ENCODE data around the gene PTPRN2. TPM values are rescaled to one million over a fixed set of nuclear protein-coding genes. Genes with fewer than 3 reads are reported as not detected.

Gene PTPRN2
- total RNA-seq, 5 donors from 2014 or later (not counting 1 experiment from before 2014, with no cell fraction given), result 0.60 to 1.7 (median 0.82) TPM

DNA sequence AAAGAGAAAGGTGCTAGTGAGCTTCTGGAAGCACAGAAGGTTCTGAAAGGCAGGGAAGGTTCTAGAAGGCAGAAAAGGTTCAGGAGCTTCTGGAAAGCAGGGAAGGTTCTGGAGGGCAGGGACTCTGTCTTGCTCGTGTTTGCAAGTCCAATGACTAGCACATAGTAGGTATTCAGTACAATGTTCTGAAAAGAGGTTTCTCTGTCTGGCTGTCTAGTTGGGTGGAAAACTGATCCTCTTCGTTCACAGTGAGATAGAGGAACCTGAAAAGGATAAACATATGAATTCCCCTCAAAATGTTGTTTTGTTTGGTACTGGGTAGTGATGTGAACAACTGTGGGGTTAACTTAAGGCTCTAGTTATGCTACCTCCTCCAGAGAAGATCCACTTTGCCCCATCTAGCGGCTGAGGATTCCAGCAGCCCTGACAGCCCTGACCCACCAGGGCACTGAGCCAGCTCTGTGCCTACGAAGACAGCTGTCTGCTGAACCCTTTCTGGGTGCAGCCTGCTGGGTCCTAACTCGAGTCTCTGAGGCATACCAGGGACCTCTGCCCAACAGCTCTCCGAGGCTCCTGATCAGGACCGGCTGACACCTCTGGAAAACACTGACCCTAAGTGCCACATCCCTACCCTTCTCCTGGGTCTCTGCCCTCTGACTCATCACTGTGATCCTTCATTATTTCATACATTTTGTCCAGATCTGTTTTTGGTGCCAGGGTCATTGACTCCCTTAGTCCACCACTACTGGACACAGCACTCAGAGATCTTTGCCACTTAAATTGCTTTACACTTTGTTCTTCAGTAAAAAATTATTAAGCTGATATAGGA, 15.4 kb downstream of the PTPRN2 start:
- Mint-ChIP-seq H3K27ac (no peak overlapping the region), H3K27me3 (peaks cover 11 to 25% of the 10 kb centered on the region in 2 donors), H3K9me3 (no peaks in the 10 kb centered on the region), H3K4me1 (no peaks in the 10 kb centered on the region), H3K4me3 (no peak overlapping the region), H3K36me3 (no peaks in the 10 kb centered on the region)
- CTCF ChIA-PET, result interaction anchor here in 1 of 2 donors (0.6 kb wide), 1 partner anchor 11 kb away, joined by 6 read pairs; no protein-coding TSS in a partner anchor
- H3K4me1 ChIP-seq (ENCODE audit: control insufficient read depth in 1 of 2, extremely low read depth in 1 of 2, insufficient read depth in 2 of 2, low read length in 2 of 2), result no peaks in the 10 kb centered on the region
- H3K9me3 ChIP-seq, result no peaks in the 10 kb centered on the region
- H3K27ac ChIP-seq (ENCODE audit: low read length), result no peak overlapping the region
- H3K4me3 ChIP-seq (ENCODE audit: control insufficient read depth in 1 of 2, extremely low read depth in 1 of 2, low read length in 1 of 2), result no peak overlapping the region
- POLR2A ChIA-PET, result no interaction called here
- peaks cover 5 to 30% of the 10 kb centered on the region in 2 experiments for H3K27me3 ChIP-seq (replicated peaks in 1 of 2; ENCODE audit: control insufficient read depth in 2 of 2, extremely low read depth in 1 of 2, insufficient read depth in 2 of 2, low read length in 1 of 2)
- 46% methylated on average over 6 of the region's 7 CpGs for WGBS (ENCODE audit: insufficient coverage)
- DNase-seq (no peak), ATAC-seq (replicated peaks in 1 of 4) (no peak)
- no peaks in the 10 kb centered on the region for H3K36me3 ChIP-seq (ENCODE audit: control insufficient read depth in 2 of 2, extremely low read depth in 1 of 2, insufficient read depth in 1 of 2, low read length in 1 of 2)

DNA sequence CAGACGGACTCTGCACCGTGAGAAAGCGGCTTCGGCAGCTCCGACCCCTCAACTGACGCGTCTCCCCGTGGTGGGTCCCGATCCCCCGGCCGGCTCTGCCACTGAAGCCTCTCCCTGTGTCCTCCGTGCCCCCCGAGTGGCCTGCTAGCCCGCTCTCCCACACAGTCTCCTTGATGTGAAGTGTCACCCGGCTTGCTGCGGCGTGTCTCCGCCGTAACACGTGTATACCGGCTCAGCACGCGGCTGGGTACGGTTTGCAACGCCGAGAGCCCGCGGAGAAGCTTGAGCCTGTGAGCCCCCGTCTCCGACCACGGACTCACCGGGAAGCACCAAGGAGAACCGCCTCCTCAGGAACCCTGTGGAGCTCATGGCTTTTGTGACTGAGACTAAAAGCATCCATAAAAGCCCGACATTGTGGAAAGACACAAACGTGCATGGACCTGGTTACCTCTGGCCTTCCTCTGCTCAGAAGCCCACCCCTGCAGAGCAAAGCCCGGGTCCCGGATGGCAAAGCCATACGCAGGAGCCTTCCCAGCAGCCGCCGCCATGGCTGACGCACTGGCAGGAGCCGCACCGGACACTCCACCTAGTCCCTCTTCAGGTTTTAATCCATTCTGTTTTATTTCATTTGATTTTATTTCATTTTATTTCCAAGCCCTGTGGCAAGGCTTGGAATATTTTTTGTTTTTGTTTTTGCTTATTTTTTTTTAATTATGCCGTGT, 17.0 kb downstream of the PTPRN2 start:
- no peak for DNase-seq
- H3K9me3 Mint-ChIP-seq, result no peaks in the 10 kb centered on the region
- POLR2A ChIA-PET, result no interaction called here
- no peak overlapping the region for H3K4me3 Mint-ChIP-seq
- no peaks in the 10 kb centered on the region for H3K4me1 Mint-ChIP-seq
- H3K27ac Mint-ChIP-seq, result no peak overlapping the region
- no peak overlapping the region for H3K27ac ChIP-seq (ENCODE audit: low read length)
- CTCF ChIA-PET, result no interaction called here
- 91% methylated on average over 42 of the region's 44 CpGs for WGBS (ENCODE audit: insufficient coverage)
- H3K9me3 ChIP-seq, result no peaks in the 10 kb centered on the region
- H3K36me3 ChIP-seq (ENCODE audit: control insufficient read depth in 2 of 2, extremely low read depth in 1 of 2, insufficient read depth in 1 of 2, low read length in 1 of 2), result no peaks in the 10 kb centered on the region
- H3K4me3 ChIP-seq (ENCODE audit: control insufficient read depth in 1 of 2, extremely low read depth in 1 of 2, low read length in 1 of 2), result no peak overlapping the region
- ATAC-seq (replicated peaks in 1 of 4), result no peak
- H3K36me3 Mint-ChIP-seq, result no peaks in the 10 kb centered on the region
- no peaks in the 10 kb centered on the region for H3K4me1 ChIP-seq (ENCODE audit: control insufficient read depth in 1 of 2, extremely low read depth in 1 of 2, insufficient read depth in 2 of 2, low read length in 2 of 2)
- H3K27me3 Mint-ChIP-seq, result peaks cover 17 to 31% of the 10 kb centered on the region in 2 donors
- H3K27me3 ChIP-seq (replicated peaks in 1 of 2; ENCODE audit: control insufficient read depth in 2 of 2, extremely low read depth in 1 of 2, insufficient read depth in 2 of 2, low read length in 1 of 2), result peaks cover 5 to 30% of the 10 kb centered on the region in 2 experiments

DNA sequence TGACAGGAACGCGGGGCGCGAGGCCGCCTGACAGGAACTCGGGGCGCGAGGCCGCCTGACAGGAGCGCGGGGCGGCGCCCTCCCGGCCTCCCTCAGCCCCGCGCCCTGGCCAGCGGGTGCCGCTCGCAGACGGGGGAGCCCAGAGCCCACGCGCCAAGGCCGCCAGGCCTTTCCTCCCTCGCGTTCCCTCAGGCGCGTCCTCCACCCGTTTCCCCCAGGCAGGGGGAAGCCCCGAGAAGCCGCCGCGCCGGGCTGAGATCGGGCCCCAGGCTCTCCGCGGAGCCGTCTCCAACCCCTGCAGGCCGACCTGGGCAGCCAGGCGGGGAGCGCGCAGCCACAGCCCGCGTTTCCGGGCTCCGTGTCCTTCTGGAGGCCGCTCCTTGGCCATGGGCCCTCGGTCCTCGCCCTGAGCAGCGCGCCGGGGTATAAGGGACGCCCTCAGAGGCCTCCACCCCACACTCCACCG, 17.7 kb downstream of the PTPRN2 start:
- DNase-seq (no peak), ATAC-seq (replicated peaks in 1 of 4) (no peak)
- H3K9me3 Mint-ChIP-seq, result no peaks in the 10 kb centered on the region
- Histone ChIP-seq H3K27ac (ENCODE audit: low read length) (no peak overlapping the region), H3K27me3 (replicated peaks in 1 of 2; ENCODE audit: control insufficient read depth in 2 of 2, extremely low read depth in 1 of 2, insufficient read depth in 2 of 2, low read length in 1 of 2) (peaks cover 5 to 35% of the 10 kb centered on the region in 2 experiments), H3K9me3 (no peaks in the 10 kb centered on the region), H3K4me1 (ENCODE audit: control insufficient read depth in 1 of 2, extremely low read depth in 1 of 2, insufficient read depth in 2 of 2, low read length in 2 of 2) (no peaks in the 10 kb centered on the region), H3K4me3 (ENCODE audit: control insufficient read depth in 1 of 2, extremely low read depth in 1 of 2, low read length in 1 of 2) (no peak overlapping the region), H3K36me3 (ENCODE audit: control insufficient read depth in 2 of 2, extremely low read depth in 1 of 2, insufficient read depth in 1 of 2, low read length in 1 of 2) (no peaks in the 10 kb centered on the region)
- no peak overlapping the region for H3K4me3 Mint-ChIP-seq
- H3K27ac Mint-ChIP-seq, result no peak overlapping the region
- CTCF ChIA-PET, result no interaction called here
- WGBS (ENCODE audit: insufficient coverage), result 10% methylated on average over 45 of the region's 53 CpGs
- POLR2A ChIA-PET, result no interaction called here
- H3K36me3 Mint-ChIP-seq, result no peaks in the 10 kb centered on the region
- H3K4me1 Mint-ChIP-seq, result no peaks in the 10 kb centered on the region
- peaks cover 21 to 31% of the 10 kb centered on the region in 2 donors for H3K27me3 Mint-ChIP-seq

DNA sequence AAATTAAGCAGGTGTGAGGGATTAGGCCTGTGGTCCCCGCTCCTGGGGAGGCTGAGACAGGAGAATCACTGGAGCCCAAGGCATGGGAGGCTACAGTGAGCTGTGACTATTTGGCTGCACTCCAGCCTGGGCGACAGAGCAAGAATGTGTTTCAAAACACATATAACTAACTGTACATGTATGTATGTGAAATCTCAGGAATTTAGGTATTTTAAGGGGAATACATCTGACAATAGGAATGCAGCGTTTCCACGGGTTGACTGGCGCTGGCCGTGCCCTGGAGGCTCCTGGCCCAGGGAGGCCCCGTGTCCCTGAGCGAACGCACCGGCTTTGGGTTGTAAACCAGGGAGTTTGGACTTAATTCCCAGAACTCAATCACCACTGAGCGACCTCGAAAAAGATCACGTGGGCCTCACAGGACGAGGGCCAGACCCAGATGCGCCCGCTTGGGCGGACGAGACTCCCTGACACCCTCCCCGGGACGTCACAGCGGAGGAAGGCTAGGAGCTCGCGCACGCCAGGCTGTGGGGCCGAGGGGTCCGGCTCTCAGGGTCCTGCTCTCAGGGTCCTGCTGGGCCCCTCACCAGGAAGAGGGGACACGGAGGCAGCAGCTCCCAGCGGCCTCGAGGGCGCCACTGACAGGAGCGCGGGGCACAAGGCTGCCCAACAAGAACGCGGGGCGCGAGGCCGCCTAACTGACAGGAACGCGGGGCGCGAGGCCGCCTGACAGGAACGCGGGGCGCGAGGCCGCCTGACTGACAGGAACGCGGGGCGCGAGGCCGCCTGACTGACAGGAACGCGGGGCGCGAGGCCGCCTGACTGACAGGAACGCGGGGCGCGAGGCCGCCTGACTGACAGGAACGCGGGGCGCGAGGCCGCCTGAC, 18.4 kb downstream of the PTPRN2 start:
- Histone ChIP-seq H3K4me3 (ENCODE audit: control insufficient read depth in 1 of 2, extremely low read depth in 1 of 2, low read length in 1 of 2) (no peak overlapping the region), H3K27me3 (replicated peaks in 1 of 2; ENCODE audit: control insufficient read depth in 2 of 2, extremely low read depth in 1 of 2, insufficient read depth in 2 of 2, low read length in 1 of 2) (peaks cover 5 to 41% of the 10 kb centered on the region in 2 experiments), H3K9me3 (no peaks in the 10 kb centered on the region), H3K27ac (ENCODE audit: low read length) (no peak overlapping the region), H3K4me1 (ENCODE audit: control insufficient read depth in 1 of 2, extremely low read depth in 1 of 2, insufficient read depth in 2 of 2, low read length in 2 of 2) (no peaks in the 10 kb centered on the region), H3K36me3 (ENCODE audit: control insufficient read depth in 2 of 2, extremely low read depth in 1 of 2, insufficient read depth in 1 of 2, low read length in 1 of 2) (no peaks in the 10 kb centered on the region)
- no peaks in the 10 kb centered on the region for H3K4me1 Mint-ChIP-seq
- ChIA-PET CTCF (no interaction called here), POLR2A (no interaction called here)
- ATAC-seq (replicated peaks in 1 of 4), result no peak
- H3K27me3 Mint-ChIP-seq, result peaks cover 25 to 36% of the 10 kb centered on the region in 2 donors
- no peak overlapping the region for H3K4me3 Mint-ChIP-seq
- H3K36me3 Mint-ChIP-seq, result no peaks in the 10 kb centered on the region
- WGBS (ENCODE audit: insufficient coverage), result 92% methylated on average over 22 of the region's 67 CpGs
- DNase-seq, result no peak
- H3K27ac Mint-ChIP-seq, result no peak overlapping the region
- no peaks in the 10 kb centered on the region for H3K9me3 Mint-ChIP-seq

DNA sequence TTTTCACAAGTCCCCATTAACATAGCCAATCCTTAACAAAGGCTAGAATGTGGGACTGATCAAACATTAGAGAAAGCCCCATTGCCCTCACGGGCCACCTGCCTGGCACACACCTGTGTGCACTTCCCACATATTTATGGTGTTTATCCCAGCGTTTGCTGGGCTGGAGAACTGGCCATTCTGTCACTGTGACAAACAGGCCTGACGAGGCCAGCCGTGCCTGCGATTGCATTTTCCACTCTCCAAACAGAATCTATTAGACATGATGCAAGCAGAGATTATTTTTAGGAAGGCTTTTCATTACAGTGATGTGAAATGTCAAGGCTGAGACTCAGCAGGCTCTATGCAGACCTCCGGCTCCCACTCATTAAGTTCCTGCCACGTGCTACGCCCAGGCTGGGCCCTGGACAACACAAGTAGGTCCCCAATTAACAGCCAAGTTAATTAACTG, 20.4 kb downstream of the PTPRN2 start:
- Histone ChIP-seq H3K36me3 (ENCODE audit: control insufficient read depth in 2 of 2, extremely low read depth in 1 of 2, insufficient read depth in 1 of 2, low read length in 1 of 2) (no peaks in the 10 kb centered on the region), H3K4me1 (ENCODE audit: control insufficient read depth in 1 of 2, extremely low read depth in 1 of 2, insufficient read depth in 2 of 2, low read length in 2 of 2) (no peaks in the 10 kb centered on the region), H3K27me3 (replicated peaks in 1 of 2; ENCODE audit: control insufficient read depth in 2 of 2, extremely low read depth in 1 of 2, insufficient read depth in 2 of 2, low read length in 1 of 2) (peaks cover 2 to 43% of the 10 kb centered on the region in 2 experiments), H3K4me3 (ENCODE audit: control insufficient read depth in 1 of 2, extremely low read depth in 1 of 2, low read length in 1 of 2) (no peak overlapping the region), H3K9me3 (no peaks in the 10 kb centered on the region), H3K27ac (ENCODE audit: low read length) (no peak overlapping the region)
- Mint-ChIP-seq H3K36me3 (no peaks in the 10 kb centered on the region), H3K27me3 (peaks cover 31 to 36% of the 10 kb centered on the region in 2 donors), H3K9me3 (no peaks in the 10 kb centered on the region), H3K27ac (no peak overlapping the region), H3K4me1 (no peaks in the 10 kb centered on the region), H3K4me3 (no peak overlapping the region)
- no peak for DNase-seq
- CTCF ChIA-PET, result no interaction called here
- POLR2A ChIA-PET, result no interaction called here
- no peak for ATAC-seq (replicated peaks in 1 of 4)
- WGBS (ENCODE audit: insufficient coverage), result no CpG with 5 or more reads among the region's 8 CpGs

DNA sequence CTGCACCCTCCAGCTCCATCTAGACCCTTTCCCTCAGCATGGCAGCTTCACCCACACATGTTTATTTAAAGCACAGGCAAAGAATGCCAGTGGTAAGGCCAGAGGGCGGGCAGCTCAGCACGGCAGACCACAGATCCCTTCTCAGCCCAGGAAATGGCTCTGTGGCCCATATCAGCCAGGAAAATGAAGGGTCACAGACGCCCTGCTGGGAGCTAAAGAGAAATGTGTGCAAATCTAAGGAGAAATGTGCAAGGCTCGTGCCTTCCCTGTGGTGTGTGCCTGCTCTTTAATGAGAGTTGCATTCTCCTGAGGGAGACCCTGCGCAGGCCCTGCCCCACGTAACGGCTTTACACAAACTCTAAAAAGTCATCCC, 23.0 kb downstream of the PTPRN2 start:
- Mint-ChIP-seq H3K27ac (no peak overlapping the region), H3K27me3 (peaks cover 33 to 37% of the 10 kb centered on the region in 2 donors), H3K4me3 (no peak overlapping the region), H3K9me3 (no peaks in the 10 kb centered on the region), H3K36me3 (no peaks in the 10 kb centered on the region), H3K4me1 (no peaks in the 10 kb centered on the region)
- Histone ChIP-seq H3K27ac (ENCODE audit: low read length) (no peak overlapping the region), H3K9me3 (no peaks in the 10 kb centered on the region), H3K4me3 (ENCODE audit: control insufficient read depth in 1 of 2, extremely low read depth in 1 of 2, low read length in 1 of 2) (no peak overlapping the region), H3K36me3 (ENCODE audit: control insufficient read depth in 2 of 2, extremely low read depth in 1 of 2, insufficient read depth in 1 of 2, low read length in 1 of 2) (no peaks in the 10 kb centered on the region), H3K4me1 (ENCODE audit: control insufficient read depth in 1 of 2, extremely low read depth in 1 of 2, insufficient read depth in 2 of 2, low read length in 2 of 2) (no peaks in the 10 kb centered on the region), H3K27me3 (replicated peaks in 1 of 2; ENCODE audit: control insufficient read depth in 2 of 2, extremely low read depth in 1 of 2, insufficient read depth in 2 of 2, low read length in 1 of 2) (peaks cover 2 to 41% of the 10 kb centered on the region in 2 experiments)
- 23% methylated on average over 2 of the region's 7 CpGs for WGBS (ENCODE audit: insufficient coverage)
- no peak for ATAC-seq (replicated peaks in 1 of 4)
- DNase-seq, result no peak
- CTCF ChIA-PET, result no interaction called here
- POLR2A ChIA-PET, result interaction anchor here in 1 of 2 donors (0.5 kb wide), 1 partner anchor 158 kb away, joined by 3 read pairs; no protein-coding TSS in a partner anchor
